Endothelial cell of umbilical vein (primary cell): ENCODE results near the gene FAM186B. TPM values are rescaled to one million over a fixed set of nuclear protein-coding genes. Genes with fewer than 3 reads are reported as not detected.

ENCODE experiments used
- BruUV-seq: library from RNA; stranded (reverse); fragments of 400-500 nt; replicated peaks from 2 replicates; lab custom pipeline; 2021; lab: Mats Ljungman, UMichigan
- CTCF ChIA-PET: fragments of 300-600, 350-600 bp; sonication (Branson Sonifier 250); formaldehyde crosslinking; loops from one replicate; lab custom pipeline; 2021; ENCODE audit warnings: antibody characterized with exemption, inconsistent platforms; lab: Charles Lee
- POLR2A ChIA-PET: fragments of 300-600, 350-600 bp; sonication (Branson Sonifier 250); formaldehyde crosslinking; loops from one replicate; lab custom pipeline; 2021; ENCODE audit warnings: antibody characterized with exemption, inconsistent platforms; lab: Charles Lee
- DNase-seq: peaks from one replicate; pipeline ENCODE4 v3.0.0-alpha.2; 2011; ENCODE audit warnings: low read depth, low spot score
- FAIRE-seq: peaks from 2 replicates; lab custom pipeline; 2011; peaks lifted over from hg19 to GRCh38; lab: Jason Lieb, UNC
- H2AFZ ChIP-seq: 2 replicates; pipeline ENCODE4 v1.6.0; 2012; ENCODE audit warnings: low read depth, low read length, control low read depth, inconsistent platforms
- H3K27ac ChIP-seq: 2 replicates; pipeline ENCODE4 v1.5.1; 2011; ENCODE audit warnings: low read depth, mild to moderate bottlenecking, control low read depth, low read length, moderate library complexity; ENCODE audit not compliant: insufficient read depth
- H3K27me3 ChIP-seq, 2 experiments: 2 replicates each; pipeline versions ENCODE4 v1.6.0 to v1.6.1; 2011; ENCODE audit warnings: low read length in 2 of 2, mixed read lengths in 1 of 2; ENCODE audit not compliant: control insufficient read depth in 2 of 2, insufficient read depth in 2 of 2
- H3K36me3 ChIP-seq, 2 experiments: 2 replicates in 1 of 2; 3 replicates in 1 of 2; pipeline ENCODE4 v1.5.1; 2011; ENCODE audit warnings: low read length in 2 of 2, mild to moderate bottlenecking in 1 of 2, moderate library complexity in 1 of 2; ENCODE audit not compliant: control insufficient read depth in 2 of 2, insufficient read depth in 2 of 2; ENCODE audit errors: extremely low read depth in 1 of 2
- H3K4me1 ChIP-seq: 3 replicates; pipeline ENCODE4 v1.5.1; 2011; ENCODE audit warnings: mild to moderate bottlenecking, low read length; ENCODE audit not compliant: control insufficient read depth, insufficient read depth; ENCODE audit errors: extremely low read depth
- H3K4me2 ChIP-seq: 2 replicates; pipeline ENCODE4 v1.6.1; 2011; ENCODE audit warnings: low read length, control low read depth, mixed read lengths; ENCODE audit not compliant: insufficient read depth
- H3K4me3 ChIP-seq, 3 experiments: fragments of 200-600 bp in 1 of 3; sonication (generic), shearing (Covaris generic) in 1 of 3; replicated peaks in 1 of 3; 2 replicates each; pipeline ENCODE4 v1.5.1; 2011 to 2016; ENCODE audit warnings: control low read depth in 3 of 3, low read length in 3 of 3, mild to moderate bottlenecking in 2 of 3, inconsistent platforms in 1 of 3, low read depth in 1 of 3, moderate library complexity in 1 of 3; ENCODE audit not compliant: insufficient read depth in 1 of 3
- H3K79me2 ChIP-seq: 2 replicates; pipeline ENCODE4 v1.6.0; 2012; ENCODE audit warnings: low read length, inconsistent platforms; ENCODE audit not compliant: control insufficient read depth, insufficient read depth
- H3K9ac ChIP-seq: replicated peaks from 2 replicates; pipeline ENCODE3; 2011; ENCODE audit warnings: low read length, control low read depth; ENCODE audit not compliant: insufficient read depth; ENCODE audit errors: extremely low read depth
- H3K9me1 ChIP-seq: replicated peaks from 3 replicates; pipeline ENCODE4 v1.6.0; 2011; ENCODE audit warnings: mild to moderate bottlenecking, low read length; ENCODE audit not compliant: control insufficient read depth, insufficient read depth; ENCODE audit errors: extremely low read depth
- H3K9me3 ChIP-seq: replicated peaks from 2 replicates; pipeline ENCODE4 v1.5.1; 2012; ENCODE audit warnings: low read length, inconsistent platforms; ENCODE audit not compliant: control insufficient read depth, insufficient read depth
- H4K20me1 ChIP-seq: replicated peaks from 2 replicates; pipeline ENCODE3; 2011; ENCODE audit warnings: mild to moderate bottlenecking, low read length; ENCODE audit not compliant: control insufficient read depth, insufficient read depth; ENCODE audit errors: extremely low read depth
- CTCF ChIP-seq, 2 donors: IDR thresholded peaks; 1 replicate in 1 of 2; 2 replicates in 1 of 2; pipeline ENCODE4 v1.5.1; 2011; ENCODE audit warnings: low read length in 2 of 2, mild to moderate bottlenecking in 2 of 2, moderate library complexity in 2 of 2, control low read depth in 1 of 2, inconsistent platforms in 1 of 2, low read depth in 1 of 2; ENCODE audit not compliant: insufficient read depth in 1 of 2; ENCODE audit errors: extremely low read depth in 1 of 2
- EZH2 ChIP-seq: IDR thresholded peaks from 2 replicates; pipeline ENCODE4 v1.6.1; 2012; ENCODE audit warnings: borderline replicate concordance, low read depth, mild to moderate bottlenecking, moderate library complexity, low read length, inconsistent platforms; ENCODE audit not compliant: severe bottlenecking
- FOS ChIP-seq: IDR thresholded peaks from 2 replicates; pipeline ENCODE4 v1.6.1; 2011; ENCODE audit warnings: mild to moderate bottlenecking, low read length, moderate library complexity, borderline replicate concordance; ENCODE audit not compliant: insufficient read depth
- GATA2 ChIP-seq: IDR thresholded peaks from 2 replicates; pipeline ENCODE4 v1.7.0; 2011; ENCODE audit warnings: low read depth, mild to moderate bottlenecking, moderate library complexity, mixed read lengths, low read length; ENCODE audit not compliant: insufficient read length, insufficient read depth
- JUN ChIP-seq: IDR thresholded peaks from 2 replicates; pipeline ENCODE4 v1.6.1; 2011; ENCODE audit warnings: borderline replicate concordance, low read depth; ENCODE audit not compliant: insufficient read length, insufficient read depth
- MYC ChIP-seq: IDR thresholded peaks from one replicate; pipeline ENCODE4 v1.6.1; 2011; ENCODE audit warnings: mild to moderate bottlenecking, low read depth, low read length
- POLR2A ChIP-seq: IDR thresholded peaks from 2 replicates; pipeline ENCODE4 v1.6.1; 2012; ENCODE audit warnings: low read depth, mild to moderate bottlenecking, control low read depth, low read length
- POLR2AphosphoS5 ChIP-seq: IDR thresholded peaks from 2 replicates; pipeline ENCODE4 v1.6.1; 2012; ENCODE audit warnings: low read depth, mild to moderate bottlenecking, control low read depth, low read length, moderate library complexity; ENCODE audit not compliant: insufficient read depth
- dilution Hi-C: fragments of 300-500 bp; cut with MboI; formaldehyde crosslinking; loops from one replicate; pipeline ENCODE4 v1.15.0; 2019; ENCODE audit warnings: low sequenced_read_pairs; ENCODE audit not compliant: extremely low pct_ligation_motif_present
- intact Hi-C: fragments of 100-400 bp; cut with micrococcal nuclease; formaldehyde crosslinking; loops from one replicate; pipeline ENCODE4 v1.10.0; 2022
- polyA plus RNA-seq, 4 experiments: library from polyadenylated mRNA; depleted of rRNA in 3 of 4; stranded (reverse) in 3 of 4; unstranded in 1 of 4; fragments of >200 nt; gene quantifications; 2 replicates each; pipeline versions ENCODE4 v1.2.1 to v1.2.3, GENCODE V29; 2011 to 2012; ENCODE audit warnings: missing spikeins in 1 of 4
- total RNA-seq: library from RNA; stranded (reverse); gene quantifications from 2 replicates; pipeline ENCODE4 v1.2.3, GENCODE V29; 2021
- TF ChIP-seq, protein P1 (sequence below): IDR thresholded peaks from 2 replicates; pipeline ENCODE4 v1.6.1; 2011; ENCODE audit not compliant: insufficient read depth, insufficient read length

FAM186B gene
- total and polyA plus RNA-seq, 2 donors (not counting 3 experiments of a cell fraction or from before 2014, with no cell fraction given): 0.10 to 0.33 TPM

- DNase-seq: no peak
- TF ChIP-seq CTCF (IDR thresholded peaks at IDR 0.05; ENCODE audit: extremely low read depth in 1 of 2, insufficient read depth in 1 of 2, low read depth in 1 of 2, low read length in 2 of 2): no peak
- no peak for TF ChIP-seq POLR2AphosphoS5
- no peak for TF ChIP-seq JUN
- no peak for TF ChIP-seq POLR2A
- no peak for TF ChIP-seq FOS
- TF ChIP-seq MYC: no peak
- TF ChIP-seq, protein P1, sequence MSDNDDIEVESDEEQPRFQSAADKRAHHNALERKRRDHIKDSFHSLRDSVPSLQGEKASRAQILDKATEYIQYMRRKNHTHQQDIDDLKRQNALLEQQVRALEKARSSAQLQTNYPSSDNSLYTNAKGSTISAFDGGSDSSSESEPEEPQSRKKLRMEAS: no peak
- TF ChIP-seq EZH2: no peak
- no peak for TF ChIP-seq GATA2
- FAIRE-seq: no peak
- H2AFZ ChIP-seq: no peak overlapping the region
- ChIA-PET POLR2A (interaction anchor here (1.2 kb wide), 1 partner anchor 11 kb away, joined by 3 read pairs; no protein-coding TSS in a partner anchor), CTCF (no interaction called here)
- no peak overlapping the region for H3K27ac ChIP-seq
- no peak overlapping the region for H3K9ac ChIP-seq
- H3K27me3 ChIP-seq: no peaks in the 10 kb centered on the region
- dilution Hi-C loops: no loop called here
- intact Hi-C loops: no loop called here
- H4K20me1 ChIP-seq: no peaks in the 10 kb centered on the region
- no peaks in the 10 kb centered on the region for H3K79me2 ChIP-seq
- no peaks in the 10 kb centered on the region for H3K9me3 ChIP-seq
- H3K4me1 ChIP-seq: peaks cover 42% of the 10 kb centered on the region
- peaks cover 35 to 58% of the 10 kb centered on the region in 2 experiments for H3K36me3 ChIP-seq
- H3K4me2 ChIP-seq: no peak overlapping the region
- H3K9me1 ChIP-seq: no peaks in the 10 kb centered on the region
- BruUV-seq: no TSS peak
- no peak overlapping the region for H3K4me3 ChIP-seq
These were observed 46.4 kb upstream of the FAM186B start for GRCh38 chr12:49651855-49652254.
